GM04503 (cell line): Measurements from ENCODE around the gene KAZN.

Source experiments
- DNase-seq: peaks from one replicate; pipeline ENCODE4 v3.0.0-alpha.2; 2012; ENCODE audit warnings: low read depth

The KAZN gene

DNA sequence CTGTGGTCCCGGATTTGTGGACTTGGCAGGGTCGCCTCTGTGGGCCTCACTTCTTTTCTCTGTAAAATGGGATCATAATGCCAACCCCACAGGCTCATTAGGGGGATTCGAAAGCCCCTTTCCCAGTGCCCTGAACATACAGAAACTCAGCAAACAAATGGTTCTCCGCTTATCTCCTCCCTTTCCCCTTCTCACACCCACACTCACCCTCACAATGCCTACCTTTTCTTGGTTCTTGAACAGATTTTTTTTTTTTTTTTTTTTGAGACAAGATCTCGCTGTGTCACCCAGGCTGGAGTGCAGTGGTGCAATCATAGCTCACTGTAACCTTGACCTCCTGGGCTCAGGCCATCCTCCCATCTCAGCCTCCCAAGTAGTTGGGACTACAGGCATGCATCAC, 175.7 kb downstream of the KAZN start:
- DNase-seq, result no peak

DNA sequence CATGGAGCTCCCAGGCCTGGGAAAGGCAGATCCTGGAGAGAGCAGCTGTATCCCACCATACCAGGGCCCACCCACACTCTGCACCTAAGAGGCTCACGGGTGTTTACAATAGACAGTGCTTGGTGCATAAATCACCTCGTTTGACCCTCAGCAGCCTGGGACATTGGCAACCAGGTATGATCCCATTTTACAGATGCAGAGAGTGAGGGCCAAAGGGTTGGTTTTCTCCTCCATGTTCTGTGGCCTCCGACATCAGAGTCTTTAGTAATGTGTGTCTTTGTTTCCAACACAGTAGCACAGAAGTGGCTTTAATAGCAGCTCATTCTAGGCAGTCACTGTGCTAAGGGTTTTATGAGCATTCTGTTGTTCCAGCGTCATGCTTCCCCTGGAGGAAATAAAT, 176.5 kb downstream of the KAZN start:
- no peak for DNase-seq

DNA sequence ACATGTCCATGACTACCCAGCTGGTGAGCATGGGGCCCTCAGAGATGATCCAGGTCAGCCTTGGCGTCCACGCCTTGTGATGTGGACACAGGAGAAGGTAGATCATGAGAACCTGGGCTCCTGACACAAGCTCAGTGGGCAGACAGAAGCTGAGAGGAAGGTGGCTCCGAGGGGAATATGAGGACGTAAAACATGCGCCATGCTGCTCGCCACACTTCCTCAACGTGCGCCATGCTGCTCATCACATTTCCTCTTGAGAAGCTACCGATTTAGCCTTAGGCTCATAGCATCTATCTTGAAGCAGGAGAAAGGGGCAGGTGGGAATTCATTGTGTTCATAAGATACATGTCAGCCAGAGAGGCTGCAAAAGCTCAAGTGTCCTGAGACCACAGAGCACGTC, 176.9 kb downstream of the KAZN start:
- no peak for DNase-seq

DNA sequence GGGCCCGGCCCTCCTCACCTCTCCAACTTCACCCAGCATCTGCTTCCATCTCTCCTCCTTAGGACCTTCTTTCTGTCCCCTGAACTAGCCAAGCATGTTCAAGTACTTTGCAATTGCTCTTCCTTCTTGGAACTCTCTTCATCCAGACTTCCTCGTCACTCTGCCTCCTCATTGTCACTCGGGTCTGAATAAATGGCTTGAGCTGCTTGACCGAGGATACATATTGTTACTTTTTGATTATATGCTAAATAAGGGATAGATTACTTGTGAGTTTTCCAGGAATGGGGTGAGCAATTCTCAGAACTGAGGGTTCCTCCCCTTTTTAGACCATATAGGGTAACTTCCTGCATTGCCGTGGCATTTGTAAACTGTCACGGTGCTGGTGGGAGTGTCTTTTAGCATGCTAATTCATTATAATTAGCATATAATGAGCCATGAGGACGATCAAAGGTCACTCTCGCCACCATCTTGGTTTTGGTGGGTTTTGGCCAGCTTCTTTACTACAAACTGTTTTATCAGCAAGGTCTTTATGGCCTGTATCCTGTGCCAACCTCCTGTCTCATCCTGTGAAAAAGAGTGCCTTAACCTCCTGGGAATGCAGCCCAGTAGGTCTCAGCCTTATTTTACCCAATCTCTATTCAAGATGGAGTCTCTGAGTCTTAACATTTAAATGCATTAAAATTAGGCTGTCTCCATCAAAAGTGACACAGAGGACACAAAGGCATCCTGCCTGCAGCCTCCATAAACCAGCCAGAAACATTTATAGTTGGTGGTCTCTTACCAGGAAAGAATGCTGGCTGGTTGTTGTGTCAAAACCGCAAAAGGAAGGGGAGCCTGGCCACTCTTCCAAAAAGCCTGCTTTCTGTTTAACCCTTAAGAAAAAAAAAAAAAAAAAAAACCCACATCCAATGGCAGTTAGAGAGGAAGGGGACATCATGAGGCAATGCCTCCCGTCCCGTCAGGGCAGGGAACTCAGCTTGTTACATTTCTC, 179.3 kb downstream of the KAZN start:
- no peak for DNase-seq

DNA sequence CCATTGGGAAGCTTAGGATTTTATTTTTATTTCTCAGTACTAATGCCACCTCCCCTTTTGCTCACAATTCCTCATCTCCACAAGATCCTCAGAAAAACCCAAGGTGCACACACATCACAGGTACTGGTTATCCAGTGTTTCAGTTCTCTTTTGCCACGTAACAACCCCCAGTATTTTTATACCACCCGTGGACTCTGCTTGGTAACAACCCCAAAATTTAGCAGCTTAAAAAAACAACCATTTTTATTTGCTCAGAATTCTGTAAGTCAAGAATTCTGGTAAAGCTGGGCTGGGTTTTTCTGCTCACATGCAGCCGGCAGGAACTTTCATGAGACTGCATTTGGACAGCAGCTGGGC, 180.0 kb downstream of the KAZN start:
- no peak for DNase-seq

DNA sequence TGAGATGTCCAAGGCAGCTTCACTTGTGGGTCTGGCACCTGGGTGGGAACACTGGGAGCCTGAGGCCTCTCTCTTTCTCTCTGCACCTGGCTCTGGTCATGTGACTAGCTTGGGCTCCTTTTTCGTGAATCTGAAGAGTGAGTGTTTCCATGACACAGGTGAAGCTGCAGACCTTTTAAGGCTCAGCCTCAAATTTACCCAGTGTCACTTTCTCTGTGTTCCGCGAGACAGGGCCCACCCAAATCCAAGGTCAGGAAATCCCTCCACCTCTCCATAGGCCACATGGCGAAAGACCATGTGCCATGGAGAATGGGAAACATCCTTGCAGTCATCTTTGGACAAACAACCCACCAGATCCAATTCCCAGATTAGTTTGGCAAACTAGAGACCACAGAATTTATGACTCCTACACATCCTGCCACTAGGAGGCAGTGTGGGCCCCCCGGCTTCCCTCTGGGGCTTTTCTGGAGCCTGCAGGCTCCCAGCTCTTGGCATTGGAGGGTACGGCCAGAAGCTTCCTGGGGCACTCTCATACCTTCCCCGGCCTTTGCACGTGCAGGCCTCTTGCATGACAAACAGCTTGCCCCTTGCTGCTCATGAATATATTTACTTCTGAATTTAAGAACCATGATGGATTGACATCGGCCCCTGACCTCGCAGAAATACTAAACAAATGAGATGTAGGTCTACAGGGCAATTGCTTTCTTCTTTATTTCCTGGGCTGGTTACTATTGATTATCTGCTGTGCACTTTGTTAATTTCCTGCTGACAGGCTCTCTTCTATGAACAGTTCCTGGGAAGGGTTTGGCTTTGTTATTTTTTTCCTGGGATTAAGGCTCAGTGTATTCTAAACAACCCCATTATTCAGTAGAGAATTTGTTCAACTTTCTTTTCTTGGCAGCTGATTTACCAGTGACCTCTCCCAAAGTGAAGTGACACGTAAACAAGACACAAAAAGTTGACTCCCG, 180.7 kb downstream of the KAZN start:
- DNase-seq, result no peak

DNA sequence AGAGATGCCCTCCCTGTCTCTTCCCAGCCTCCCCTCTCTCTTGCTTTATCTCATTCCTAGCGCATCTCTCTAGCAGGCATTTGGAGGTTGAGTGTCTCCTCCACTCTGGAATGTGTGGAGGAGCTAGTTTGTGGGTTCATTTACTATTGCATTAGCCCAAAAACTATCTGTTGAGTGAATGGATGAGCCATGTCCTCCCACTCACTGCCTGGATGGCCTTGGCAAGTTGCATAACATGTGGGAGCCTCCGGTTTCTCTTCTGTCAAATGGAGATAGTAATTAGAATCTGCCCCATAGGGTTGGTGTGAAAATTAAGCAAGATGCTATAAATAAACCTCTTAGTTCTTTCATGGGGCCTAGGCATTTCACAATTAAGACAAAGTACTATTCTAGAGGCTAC, 181.8 kb downstream of the KAZN start:
- peak; percentile 13 for DNase-seq

DNA sequence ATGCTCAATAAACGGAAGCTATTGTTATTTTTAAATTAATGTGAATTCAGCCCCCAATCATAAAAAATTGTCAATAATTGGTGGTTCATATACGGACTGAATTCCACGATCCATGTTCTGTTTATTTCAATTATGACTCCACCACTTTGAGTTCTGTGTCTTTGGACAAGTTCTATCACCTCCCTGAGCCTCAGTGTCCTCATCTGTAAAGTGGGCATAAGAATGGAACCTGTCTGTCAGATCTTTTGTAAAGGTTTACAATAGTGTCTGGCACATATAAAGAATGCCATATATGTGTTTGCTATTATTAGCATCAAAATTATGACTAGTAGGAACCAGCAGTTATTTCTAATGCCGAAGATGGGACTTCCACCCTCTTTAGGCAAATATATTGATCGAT, 183.3 kb downstream of the KAZN start:
- DNase-seq, result no peak

DNA sequence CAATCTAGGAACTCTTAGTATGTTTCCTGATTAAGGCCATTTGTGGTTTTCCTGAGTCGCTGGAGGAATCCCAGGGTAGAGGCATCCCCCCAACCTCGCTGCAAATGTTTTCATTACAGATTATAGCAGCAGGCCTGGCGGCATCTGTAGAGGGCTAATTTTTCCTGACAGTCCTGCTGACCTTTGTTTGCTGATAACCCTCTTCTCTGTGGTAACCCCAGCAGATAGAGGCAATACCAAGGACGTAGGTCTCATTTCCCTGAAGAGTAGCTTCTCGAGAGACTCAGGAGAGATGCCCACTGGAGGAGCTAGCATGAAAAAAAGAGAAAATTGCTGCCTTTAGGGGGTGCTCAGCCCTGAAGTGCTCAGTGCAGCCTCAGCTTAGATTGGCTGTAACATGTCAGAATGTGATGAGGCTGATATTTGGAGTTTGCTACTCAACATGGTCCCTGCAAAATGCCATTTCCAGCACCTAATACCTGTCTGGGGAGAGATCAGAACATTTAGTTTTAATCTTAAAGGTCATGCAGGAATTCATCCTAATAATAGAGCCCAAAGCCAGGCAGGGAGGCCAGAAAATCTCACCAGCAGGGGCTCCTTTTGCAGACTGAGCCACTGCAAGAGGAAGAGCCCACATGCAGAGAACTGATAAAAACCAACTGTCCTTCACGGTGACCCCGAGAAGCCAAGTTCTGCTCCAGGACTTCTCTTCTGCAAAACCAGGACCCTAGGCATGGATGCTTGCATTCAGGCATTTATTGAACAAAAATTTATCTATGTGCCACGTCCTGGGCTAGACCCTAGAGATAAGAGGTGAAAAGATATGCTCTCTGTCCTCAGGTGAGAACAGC, 184.5 kb downstream of the KAZN start:
- no peak for DNase-seq

DNA sequence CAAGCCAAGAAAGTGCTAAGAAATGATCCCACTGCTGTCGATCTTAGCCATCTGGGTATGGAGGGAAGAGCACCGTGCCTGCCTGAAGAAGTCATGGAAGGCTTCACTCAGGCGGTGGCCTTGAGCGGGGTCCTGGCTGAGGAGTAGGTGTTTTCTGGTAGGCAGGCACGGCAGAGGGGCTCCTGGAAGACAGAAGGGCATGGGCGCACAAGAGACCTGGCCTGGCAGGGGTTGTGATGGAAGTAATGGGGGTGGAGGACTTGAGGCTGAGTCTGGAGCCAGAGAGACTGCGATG, 185.1 kb downstream of the KAZN start:
- DNase-seq, result no peak

DNA sequence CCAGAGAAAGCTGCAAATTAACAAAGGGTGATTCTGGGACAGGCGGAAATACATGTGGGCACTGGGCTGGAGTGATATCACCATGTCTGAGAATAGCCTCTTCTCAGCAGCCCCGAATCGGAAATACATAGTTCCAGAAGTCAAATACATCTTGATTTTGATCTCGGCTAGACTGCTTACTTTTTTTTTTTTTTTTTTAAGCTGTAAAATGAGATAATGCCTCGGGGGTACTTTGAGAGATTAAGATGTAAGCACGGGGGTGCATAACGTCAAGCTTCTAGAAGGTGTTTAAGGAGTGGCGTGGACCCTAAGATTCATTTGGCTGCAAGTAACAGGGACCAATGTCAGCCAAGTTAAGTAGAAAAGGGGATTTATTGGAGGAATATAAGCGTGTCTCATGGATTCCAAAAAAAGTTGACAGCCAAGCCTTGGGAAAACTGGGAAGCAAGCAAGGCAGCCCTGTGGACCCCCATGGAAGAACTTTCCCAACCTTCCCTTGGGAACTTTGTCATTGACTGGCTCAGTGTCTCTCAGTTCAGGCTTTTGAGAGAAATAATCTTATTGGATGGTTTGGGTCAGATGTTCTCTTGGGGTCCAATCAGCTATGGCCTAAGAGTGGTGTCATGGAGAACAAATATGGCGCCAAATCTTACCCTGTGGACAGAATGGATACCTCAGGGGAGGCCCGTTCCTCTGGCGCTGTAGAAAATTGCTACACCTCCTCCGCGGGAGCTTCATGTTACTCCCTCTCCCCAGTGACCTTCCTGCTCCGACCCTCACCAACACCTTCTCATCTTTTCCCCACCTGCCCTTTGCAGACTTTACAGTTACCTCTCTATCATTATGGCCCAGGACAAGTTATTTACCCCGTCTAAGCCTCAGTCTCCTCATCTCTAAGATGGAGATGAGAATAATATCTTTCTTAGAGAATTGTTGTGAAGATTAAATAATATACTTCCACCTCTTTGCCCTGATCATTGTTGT, 186.6 kb downstream of the KAZN start:
- no peak for DNase-seq

DNA sequence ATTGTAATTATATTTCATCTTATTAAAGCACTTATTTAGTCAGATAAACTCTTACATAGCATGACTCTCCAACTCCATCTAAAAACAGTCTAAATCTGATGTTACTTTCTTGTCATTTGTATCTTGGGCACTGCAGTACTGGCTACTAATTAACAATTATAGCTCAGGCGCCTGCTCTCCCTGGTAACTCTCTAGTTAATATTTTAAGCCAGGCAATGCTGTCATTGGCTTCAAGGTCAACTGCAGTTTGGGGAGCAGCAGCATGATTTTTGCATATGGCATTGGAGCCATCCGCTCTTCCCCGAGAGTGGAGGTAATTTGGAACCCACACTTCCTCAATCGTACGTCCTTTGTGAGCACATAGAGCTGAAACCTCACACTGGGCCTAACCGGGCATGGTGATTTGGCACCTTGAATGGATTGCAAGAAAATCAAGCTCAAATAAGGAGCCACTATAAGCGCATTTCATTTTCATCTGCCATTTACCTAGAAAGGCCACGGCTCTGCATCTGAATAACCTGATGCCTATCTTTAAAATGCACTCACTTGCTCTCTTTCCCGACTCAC, 187.7 kb downstream of the KAZN start:
- no peak for DNase-seq

DNA sequence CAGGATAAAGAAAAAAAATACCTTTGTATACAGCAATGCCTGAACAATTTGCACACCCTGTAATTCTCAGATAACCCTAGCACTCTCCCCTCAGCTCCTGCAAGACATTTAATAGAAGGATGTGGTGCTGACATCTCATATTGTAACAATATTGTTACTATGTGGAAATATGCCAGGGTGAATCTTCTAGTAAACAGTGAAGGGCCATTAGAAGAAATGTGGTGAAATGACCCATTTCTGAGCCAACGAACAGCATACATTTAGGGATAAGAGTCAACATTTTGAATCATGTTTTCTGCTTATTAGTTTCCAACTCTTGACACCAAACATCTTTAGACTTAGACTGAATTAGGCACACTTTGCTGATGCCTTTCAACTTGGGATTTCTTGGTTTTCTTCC, 188.2 kb downstream of the KAZN start:
- no peak for DNase-seq

DNA sequence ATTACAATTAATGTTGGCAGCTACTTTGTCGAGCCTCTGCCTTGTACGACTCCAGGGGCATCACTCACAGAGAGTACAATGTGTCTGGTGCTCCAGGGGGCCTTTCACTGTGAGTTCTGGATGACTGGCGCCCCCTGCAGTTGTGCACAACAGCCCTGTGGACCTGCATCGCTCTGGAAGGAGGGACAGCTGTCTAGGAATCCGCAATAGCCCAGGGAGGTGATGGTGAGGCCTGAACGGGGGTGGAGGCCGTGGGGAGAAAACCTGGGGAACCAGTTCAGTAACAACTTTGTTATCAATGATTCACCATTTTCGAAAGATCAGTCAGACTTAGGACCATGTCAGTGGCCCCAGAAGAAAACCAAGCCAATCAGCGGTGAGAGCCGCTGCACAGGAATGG, 189.1 kb downstream of the KAZN start:
- no peak for DNase-seq

DNA sequence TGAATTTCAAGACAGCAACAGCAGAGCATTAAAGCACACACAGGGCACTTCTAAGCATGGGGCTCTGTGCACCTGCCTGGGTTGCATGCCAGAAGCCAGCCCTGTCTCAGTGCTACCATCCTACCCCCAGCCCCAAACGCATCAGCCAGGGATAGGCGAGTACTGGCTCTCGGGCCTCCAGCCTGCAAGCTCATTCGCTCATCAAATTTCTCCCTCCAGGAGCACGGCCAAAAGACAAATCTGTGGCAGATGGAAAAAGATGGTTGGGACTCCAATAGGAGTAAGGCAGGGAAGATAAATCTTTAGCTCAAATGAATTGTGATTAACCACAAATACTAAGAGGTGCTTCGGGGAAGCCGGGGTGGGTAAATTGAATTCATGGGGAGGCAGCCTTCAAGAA, 189.6 kb downstream of the KAZN start:
- DNase-seq, result no peak

DNA sequence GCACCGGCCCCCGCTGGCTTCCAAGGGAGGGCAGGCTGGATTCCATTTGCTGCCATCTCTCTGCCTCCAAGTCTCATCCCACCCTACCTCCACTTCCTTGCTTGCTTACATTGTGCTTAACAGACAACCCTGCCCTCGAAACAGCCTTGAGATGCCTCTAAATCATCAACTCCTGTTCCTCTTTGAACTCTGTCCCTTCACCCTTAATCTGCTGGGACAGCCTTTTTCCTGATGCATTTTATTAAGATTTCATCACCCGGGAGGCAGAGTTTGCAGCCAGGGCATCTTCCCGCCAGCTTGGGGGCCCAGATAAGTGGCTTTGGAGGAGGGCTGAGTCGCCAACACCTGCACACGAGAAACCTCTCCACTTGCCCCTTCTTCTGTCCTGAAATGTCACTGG, 192.5 kb downstream of the KAZN start:
- no peak for DNase-seq

DNA sequence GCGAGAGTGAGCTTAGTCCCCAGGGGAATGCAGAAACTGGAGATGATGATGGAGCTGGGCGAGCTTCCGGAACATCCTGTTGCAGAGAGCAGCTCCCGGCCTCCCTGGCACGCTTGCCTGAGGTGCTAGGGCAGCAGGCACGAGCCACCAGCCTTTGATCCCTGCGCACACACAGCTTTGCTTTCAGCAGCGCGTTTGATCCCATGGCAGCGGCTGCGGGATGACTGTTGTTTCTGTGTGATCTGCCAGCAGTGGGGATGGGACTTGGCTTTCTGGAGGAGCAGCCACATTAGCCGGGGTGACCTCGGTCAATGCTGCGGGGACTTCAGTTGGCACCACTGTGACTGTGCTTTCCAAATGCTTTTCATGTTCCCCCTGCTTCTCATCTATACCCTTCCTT, 193.2 kb downstream of the KAZN start:
- DNase-seq, result no peak

DNA sequence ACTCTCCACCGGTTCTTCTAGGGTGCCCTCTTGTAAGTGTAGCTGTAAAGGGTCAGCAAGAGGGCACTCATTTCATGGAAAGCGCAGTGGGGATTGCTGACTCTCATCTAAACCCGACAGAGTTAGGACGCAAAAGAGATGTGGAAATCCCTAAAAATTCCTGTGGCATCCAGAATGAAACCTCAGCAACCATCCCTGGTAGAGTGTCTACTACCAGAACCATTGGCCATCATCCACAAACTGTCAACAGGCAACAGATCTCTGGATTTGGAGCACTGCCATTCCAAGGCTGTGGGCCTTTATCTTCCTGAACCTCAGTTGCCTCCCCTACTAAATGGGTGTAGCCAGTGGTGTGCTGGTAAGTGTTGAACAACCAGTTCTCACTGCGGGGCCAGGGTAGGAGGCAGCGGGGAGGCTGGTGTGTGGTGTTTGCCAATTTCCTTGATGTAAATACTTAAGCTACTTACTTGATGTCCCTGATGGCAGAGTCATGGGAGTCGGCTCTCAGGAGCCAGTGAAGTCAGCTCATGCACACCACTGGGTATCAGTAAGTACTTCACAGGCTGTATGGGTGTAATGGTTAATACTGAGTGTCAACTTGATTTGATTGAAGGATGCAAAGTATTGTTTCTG, 195.8 kb downstream of the KAZN start:
- peak; percentile 72 for DNase-seq

DNA sequence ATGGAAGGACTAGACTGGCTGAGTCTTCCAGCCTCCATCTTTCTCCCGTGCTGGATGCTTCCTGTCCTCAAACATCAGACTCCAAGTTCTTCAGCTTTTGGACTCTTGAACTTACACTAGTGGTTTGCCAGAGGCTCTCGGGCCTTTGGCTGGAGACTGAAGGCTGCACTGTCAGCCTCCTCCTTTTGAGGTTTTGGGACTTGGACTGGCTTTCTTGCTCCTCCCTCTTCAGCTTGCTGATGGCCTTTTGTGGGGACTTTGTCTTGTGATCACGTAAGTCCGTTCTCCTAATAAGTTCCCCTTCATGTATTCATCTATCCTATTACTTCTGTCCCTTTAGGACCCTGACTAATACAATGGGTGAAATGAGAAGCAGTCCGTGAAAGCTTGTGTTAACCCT, 196.4 kb downstream of the KAZN start:
- DNase-seq, result no peak

DNA sequence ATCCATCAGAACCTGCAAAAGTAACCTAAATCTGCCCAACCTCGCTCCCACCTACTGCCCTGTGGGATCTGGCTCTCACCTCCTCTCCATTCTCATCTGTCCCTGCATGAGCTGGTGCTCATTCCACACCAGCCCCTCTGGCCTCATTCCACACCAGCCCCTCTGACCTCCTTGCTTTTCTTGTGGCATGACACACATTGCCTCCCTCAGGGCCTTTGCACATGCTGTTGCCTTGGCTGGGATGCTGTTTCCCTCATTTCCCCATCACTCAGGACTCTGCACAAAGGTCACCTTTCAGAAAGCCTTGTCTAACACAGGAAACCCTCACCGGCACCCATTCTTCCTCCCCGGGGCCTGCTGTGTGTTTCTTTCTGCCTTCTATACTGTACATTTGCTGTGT, 197.1 kb downstream of the KAZN start:
- no peak for DNase-seq
